GM12865 (cell line): Measurements from ENCODE around the gene BCAN.

Experiments used
- DNase-seq: peaks from one replicate; pipeline ENCODE4 v3.0.0; 2010; ENCODE audit warnings: low read depth
- H3K4me3 ChIP-seq: 2 replicates; pipeline ENCODE4 v1.5.1; 2011; ENCODE audit warnings: mild to moderate bottlenecking, low read depth, low read length, control low read depth
- CTCF ChIP-seq: IDR thresholded peaks from 2 replicates; pipeline ENCODE4 v1.5.1; 2011; ENCODE audit warnings: low read length, control low read depth, low read depth, inconsistent platforms; ENCODE audit not compliant: insufficient read depth; ENCODE audit errors: missing control alignments

Gene BCAN

GRCh38 chr1:156652131-156652991, 10.4 kb downstream of the BCAN start:
- TF ChIP-seq CTCF = no peak
- H3K4me3 ChIP-seq = no peak overlapping the region
- no peak for DNase-seq

GRCh38 chr1:156652992-156653355, 11.1 kb downstream of the BCAN start:
- no peak for TF ChIP-seq CTCF
- no peak for DNase-seq
- H3K4me3 ChIP-seq = no peak overlapping the region

- TF ChIP-seq CTCF = no peak
- no peak overlapping the region for H3K4me3 ChIP-seq
- DNase-seq = no peak
Measured at GRCh38 chr1:156654700-156655099, 12.8 kb downstream of the BCAN start.

GRCh38 chr1:156655151-156655903, 13.4 kb downstream of the BCAN start:
- no peak overlapping the region for H3K4me3 ChIP-seq
- TF ChIP-seq CTCF = no peak
- no peak for DNase-seq

- H3K4me3 ChIP-seq = no peak overlapping the region
- DNase-seq = no peak
- no peak for TF ChIP-seq CTCF
Measured at GRCh38 chr1:156655904-156656516, 14.1 kb downstream of the BCAN start.

GRCh38 chr1:156656806-156657740, 15.2 kb downstream of the BCAN start:
- peak; percentile 98 for TF ChIP-seq CTCF
- peak; percentile 66 for DNase-seq
- no peak overlapping the region for H3K4me3 ChIP-seq
